Skin of body (tissue), 3 donors: ENCODE measurements around the gene WDR89. TPM values are rescaled to one million over a fixed set of nuclear protein-coding genes. Genes with fewer than 3 reads are reported as not detected.
"Not testable (repeated sequence)": the region's sequence is repeated elsewhere in the genome, so short reads cannot be mapped to it uniquely, and the experiment has no call there.

ENCODE experiments used
- DNase-seq: peaks from one replicate; lab custom pipeline; 2025; lab: John Stamatoyannopoulos, UW
- small RNA-seq: library from RNA; depleted of rRNA; stranded (forward); fragments of <200 nt; gene quantifications from one replicate; pipeline ENCODE3, GENCODE V24; 2014; ENCODE audit warnings: low replicate concordance
- total RNA-seq: library from RNA; depleted of rRNA; stranded (reverse); fragments of >200 nt; gene quantifications from one replicate; pipeline ENCODE4 v1.2.3, GENCODE V29; 2014

The WDR89 gene
- total RNA-seq, 1 donor from 2014 or later, result 14.3 TPM

- no peak for DNase-seq
Observed at GRCh38 chr14:63596998-63597658, 44.5 kb downstream of the WDR89 start.

- DNase-seq, result no peak
Observed at GRCh38 chr14:63594455-63595372, 47.0 kb downstream of the WDR89 start.

- not testable (repeated sequence) for DNase-seq
Observed at GRCh38 chr14:63583046-63583445, 58.6 kb downstream of the WDR89 start.

GRCh38 chr14:63581491-63581890, 60.2 kb downstream of the WDR89 start:
- DNase-seq, result no peak

- no peak for DNase-seq
Observed at GRCh38 chr14:63578300-63578699, 63.4 kb downstream of the WDR89 start.

GRCh38 chr14:63573581-63573980, 68.1 kb downstream of the WDR89 start:
- DNase-seq, result no peak

- DNase-seq, result no peak
Observed at GRCh38 chr14:63565448-63565847, 76.2 kb downstream of the WDR89 start.

- no peak for DNase-seq
Observed at GRCh38 chr14:63564318-63564717, 77.4 kb downstream of the WDR89 start.

- DNase-seq, result no peak
Observed at GRCh38 chr14:63563370-63564026, 78.2 kb downstream of the WDR89 start.

- DNase-seq, result no peak
Observed at GRCh38 chr14:63562405-63562804, 79.3 kb downstream of the WDR89 start.

- DNase-seq, result no peak
Observed at GRCh38 chr14:63555572-63555971, 86.1 kb downstream of the WDR89 start.

GRCh38 chr14:63551332-63551731, 90.3 kb downstream of the WDR89 start:
- DNase-seq, result no peak

- no peak for DNase-seq
Observed at GRCh38 chr14:63547798-63548335, 93.8 kb downstream of the WDR89 start.

Small RNA genes lying within 50 kb of the gene (small RNA-seq; reads per million reads assigned to genes)
- gene RF00012 (not detected), gene RF00019 (not detected), gene RNU6-1162P (not detected), gene RNU6-597P (not detected)

Other genes starting within 250 kb of the WDR89 start
- gene PPP2R5E, start 98.5 kb downstream of the WDR89 start, total RNA-seq, result 19.9 TPM
- 18.1 TPM for gene SGPP1, start 86.2 kb upstream of the WDR89 start, total RNA-seq
- gene SYNE2, start 211.1 kb upstream of the WDR89 start, total RNA-seq, result 139 TPM